ENCODE results near the gene FBXO38. TPM values are rescaled to one million over a fixed set of nuclear protein-coding genes. Genes with fewer than 3 reads are reported as not detected.

Gene FBXO38
- total and polyA plus RNA-seq, 9 of the 15 experiments (the other 6 are each of a cell fraction or from before 2014, with no cell fraction given), result 7.4 to 39.4 (median 29.3) TPM

DNA sequence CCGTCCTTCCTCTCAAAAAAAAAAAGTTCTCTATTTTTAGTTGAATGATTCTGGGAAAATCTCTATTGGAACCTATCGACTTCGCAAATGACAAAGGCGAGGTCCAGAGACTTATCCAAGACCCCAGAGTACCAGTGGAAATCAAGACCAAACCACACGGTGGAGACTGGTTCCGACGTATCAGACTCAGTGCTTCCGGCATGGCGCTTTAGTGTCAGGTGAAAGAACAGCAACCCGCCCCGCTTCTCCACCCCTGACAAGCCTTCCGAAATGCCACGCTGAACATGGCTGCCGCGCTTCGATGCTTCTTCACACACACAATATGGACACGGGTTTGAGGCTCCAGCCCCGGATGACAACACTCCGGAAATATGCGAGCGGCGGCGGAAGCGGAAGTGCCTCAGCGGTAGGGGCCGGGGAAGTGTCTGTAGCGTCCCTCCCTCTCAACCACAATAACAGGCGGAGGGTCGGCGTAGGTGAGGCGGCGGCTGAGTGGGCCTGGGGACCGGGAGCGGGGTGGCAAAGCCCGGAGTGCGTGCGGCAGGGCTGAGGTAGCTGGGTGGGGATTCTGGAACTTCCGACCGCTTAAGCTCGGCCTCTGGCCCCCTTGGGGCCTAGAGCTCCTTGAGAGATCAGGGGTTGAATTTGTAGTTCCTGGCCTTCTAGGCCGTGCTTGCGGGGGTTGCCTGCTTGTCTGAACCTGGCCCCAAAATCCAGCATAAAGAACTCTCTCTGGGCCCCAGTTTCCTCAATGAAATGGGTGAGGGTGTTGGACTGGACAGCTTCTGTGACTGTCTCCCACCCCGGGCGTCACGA lies at the start of gene FBXO38 (continued):
- 0 out of 2 replicates have a peak, but pooled peaks have one; percentile 11 for TF ChIP-seq TCF7 (IDR thresholded peaks at IDR 0.05; ENCODE audit: borderline replicate concordance)
- no peak for TF ChIP-seq ARID2 (IDR thresholded peaks at IDR 0.05)
- peak in 1 of 2 experiments; percentile 43; a peak in 1 of 4 replicates for TF ChIP-seq SRF (CRISPR knock-in tag; IDR thresholded peaks at IDR 0.05)
- TF ChIP-seq, protein P1, sequence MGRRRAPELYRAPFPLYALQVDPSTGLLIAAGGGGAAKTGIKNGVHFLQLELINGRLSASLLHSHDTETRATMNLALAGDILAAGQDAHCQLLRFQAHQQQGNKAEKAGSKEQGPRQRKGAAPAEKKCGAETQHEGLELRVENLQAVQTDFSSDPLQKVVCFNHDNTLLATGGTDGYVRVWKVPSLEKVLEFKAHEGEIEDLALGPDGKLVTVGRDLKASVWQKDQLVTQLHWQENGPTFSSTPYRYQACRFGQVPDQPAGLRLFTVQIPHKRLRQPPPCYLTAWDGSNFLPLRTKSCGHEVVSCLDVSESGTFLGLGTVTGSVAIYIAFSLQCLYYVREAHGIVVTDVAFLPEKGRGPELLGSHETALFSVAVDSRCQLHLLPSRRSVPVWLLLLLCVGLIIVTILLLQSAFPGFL (CRISPR knock-in tag; IDR thresholded peaks at IDR 0.05), result no peak
- no peak for TF ChIP-seq SNRNP70 (optimal IDR thresholded peaks at IDR 0.05; ENCODE audit: low read depth, low read length)
- no peak for TF ChIP-seq ZNF707 (CRISPR knock-in tag; conservative IDR thresholded peaks at IDR 0.05)
- peak; percentile 10; the same call in 1 of the 2 replicates for TF ChIP-seq CBX5 (IDR thresholded peaks at IDR 0.05; ENCODE audit: borderline replicate concordance, low read depth)
- no peak for TF ChIP-seq BDP1 (IDR thresholded peaks at IDR 0.05; ENCODE audit: insufficient read depth, insufficient read length)
- TF ChIP-seq KLF16 (IDR thresholded peaks at IDR 0.05), result no peak
- no peak for TF ChIP-seq POU5F1 (IDR thresholded peaks at IDR 0.05; ENCODE audit: borderline replicate concordance, low read depth, low read length, partially characterized antibody)
- TF ChIP-seq MAZ (CRISPR knock-in tag; conservative IDR thresholded peaks at IDR 0.05 in 1 of 2, IDR thresholded peaks at IDR 0.05 in 1 of 2), result peak; percentile 62 to 64; a peak in 3 of 4 replicates
- no peak for TF ChIP-seq GATA2 (CRISPR knock-in tag; IDR thresholded peaks at IDR 0.05)
- peak; percentile 91 for TF ChIP-seq POLR2A (conservative IDR thresholded peaks at IDR 0.05)
- no peak for TF ChIP-seq ZNF561 (CRISPR knock-in tag; conservative IDR thresholded peaks at IDR 0.05)
- TF ChIP-seq, protein P2, sequence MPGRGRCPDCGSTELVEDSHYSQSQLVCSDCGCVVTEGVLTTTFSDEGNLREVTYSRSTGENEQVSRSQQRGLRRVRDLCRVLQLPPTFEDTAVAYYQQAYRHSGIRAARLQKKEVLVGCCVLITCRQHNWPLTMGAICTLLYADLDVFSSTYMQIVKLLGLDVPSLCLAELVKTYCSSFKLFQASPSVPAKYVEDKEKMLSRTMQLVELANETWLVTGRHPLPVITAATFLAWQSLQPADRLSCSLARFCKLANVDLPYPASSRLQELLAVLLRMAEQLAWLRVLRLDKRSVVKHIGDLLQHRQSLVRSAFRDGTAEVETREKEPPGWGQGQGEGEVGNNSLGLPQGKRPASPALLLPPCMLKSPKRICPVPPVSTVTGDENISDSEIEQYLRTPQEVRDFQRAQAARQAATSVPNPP (IDR thresholded peaks at IDR 0.05; ENCODE audit: borderline replicate concordance, insufficient read depth, insufficient read length), result no peak
- TF ChIP-seq CBX2 (IDR thresholded peaks at IDR 0.05; ENCODE audit: insufficient read depth, low read length, poor library complexity, severe bottlenecking), result no peak
- no peak; the same call in 1 of the 2 replicates for TF ChIP-seq ZNF644 (tag; IDR thresholded peaks at IDR 0.05; ENCODE audit: low read depth)
- no peak for TF ChIP-seq MYBL2 (IDR thresholded peaks at IDR 0.05; ENCODE audit: low read depth)
- no peak for TF ChIP-seq MYBL2 (CRISPR knock-in tag; IDR thresholded peaks at IDR 0.05; ENCODE audit: borderline replicate concordance)
- TF ChIP-seq, protein P3, sequence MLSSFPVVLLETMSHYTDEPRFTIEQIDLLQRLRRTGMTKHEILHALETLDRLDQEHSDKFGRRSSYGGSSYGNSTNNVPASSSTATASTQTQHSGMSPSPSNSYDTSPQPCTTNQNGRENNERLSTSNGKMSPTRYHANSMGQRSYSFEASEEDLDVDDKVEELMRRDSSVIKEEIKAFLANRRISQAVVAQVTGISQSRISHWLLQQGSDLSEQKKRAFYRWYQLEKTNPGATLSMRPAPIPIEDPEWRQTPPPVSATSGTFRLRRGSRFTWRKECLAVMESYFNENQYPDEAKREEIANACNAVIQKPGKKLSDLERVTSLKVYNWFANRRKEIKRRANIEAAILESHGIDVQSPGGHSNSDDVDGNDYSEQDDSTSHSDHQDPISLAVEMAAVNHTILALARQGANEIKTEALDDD (IDR thresholded peaks at IDR 0.05), result no peak; the same call in 1 of the 2 replicates

Data from K562 (cell line).